ENCODE data around the gene SLC1A3.

SLC1A3 gene

DNA sequence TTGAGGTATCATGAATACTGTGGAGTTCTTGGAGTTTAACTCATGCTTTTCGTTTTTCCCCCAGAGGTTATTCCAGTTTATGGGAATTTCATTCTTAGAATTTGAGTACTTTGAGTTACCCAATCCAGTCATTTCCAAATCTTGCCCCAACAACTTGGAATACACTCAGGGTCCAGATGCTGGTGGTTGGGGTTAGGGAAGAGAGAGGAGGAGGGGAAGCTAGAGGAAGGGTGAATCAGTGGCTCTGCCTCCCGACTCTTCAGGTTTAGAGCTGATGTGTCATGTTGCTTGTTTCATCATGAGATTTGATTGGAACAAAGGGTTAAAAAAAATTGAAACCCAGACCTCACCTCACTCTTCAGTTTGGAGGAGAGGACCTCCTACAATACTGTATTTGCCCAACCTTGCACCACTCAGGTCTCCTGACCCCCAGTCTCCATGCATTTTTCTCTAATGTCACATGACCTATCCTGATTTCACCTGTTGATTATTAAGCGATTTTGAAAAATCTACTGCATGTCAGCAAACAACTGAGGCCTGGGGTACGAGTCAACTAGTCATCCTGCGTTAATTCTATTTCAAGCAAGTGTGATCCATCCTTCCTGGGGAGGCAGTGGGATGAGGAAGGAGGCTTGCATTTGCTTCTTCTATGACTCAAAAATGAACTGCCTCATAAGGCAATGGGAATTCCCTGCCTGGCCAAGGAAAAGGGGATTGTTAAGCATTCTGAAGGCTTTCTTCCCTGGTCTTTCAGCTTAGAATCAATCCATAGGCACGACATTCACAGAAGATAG is 6.2 kb upstream of the SLC1A3 start:
- no peak overlapping the region for H3K4me3 ChIP-seq (ENCODE audit: low read depth, low read length)
- TF ChIP-seq, protein P1, sequence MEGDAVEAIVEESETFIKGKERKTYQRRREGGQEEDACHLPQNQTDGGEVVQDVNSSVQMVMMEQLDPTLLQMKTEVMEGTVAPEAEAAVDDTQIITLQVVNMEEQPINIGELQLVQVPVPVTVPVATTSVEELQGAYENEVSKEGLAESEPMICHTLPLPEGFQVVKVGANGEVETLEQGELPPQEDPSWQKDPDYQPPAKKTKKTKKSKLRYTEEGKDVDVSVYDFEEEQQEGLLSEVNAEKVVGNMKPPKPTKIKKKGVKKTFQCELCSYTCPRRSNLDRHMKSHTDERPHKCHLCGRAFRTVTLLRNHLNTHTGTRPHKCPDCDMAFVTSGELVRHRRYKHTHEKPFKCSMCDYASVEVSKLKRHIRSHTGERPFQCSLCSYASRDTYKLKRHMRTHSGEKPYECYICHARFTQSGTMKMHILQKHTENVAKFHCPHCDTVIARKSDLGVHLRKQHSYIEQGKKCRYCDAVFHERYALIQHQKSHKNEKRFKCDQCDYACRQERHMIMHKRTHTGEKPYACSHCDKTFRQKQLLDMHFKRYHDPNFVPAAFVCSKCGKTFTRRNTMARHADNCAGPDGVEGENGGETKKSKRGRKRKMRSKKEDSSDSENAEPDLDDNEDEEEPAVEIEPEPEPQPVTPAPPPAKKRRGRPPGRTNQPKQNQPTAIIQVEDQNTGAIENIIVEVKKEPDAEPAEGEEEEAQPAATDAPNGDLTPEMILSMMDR (IDR thresholded peaks at IDR 0.05; ENCODE audit: borderline replicate concordance, insufficient read depth, low read depth, low read length) = no peak

DNA sequence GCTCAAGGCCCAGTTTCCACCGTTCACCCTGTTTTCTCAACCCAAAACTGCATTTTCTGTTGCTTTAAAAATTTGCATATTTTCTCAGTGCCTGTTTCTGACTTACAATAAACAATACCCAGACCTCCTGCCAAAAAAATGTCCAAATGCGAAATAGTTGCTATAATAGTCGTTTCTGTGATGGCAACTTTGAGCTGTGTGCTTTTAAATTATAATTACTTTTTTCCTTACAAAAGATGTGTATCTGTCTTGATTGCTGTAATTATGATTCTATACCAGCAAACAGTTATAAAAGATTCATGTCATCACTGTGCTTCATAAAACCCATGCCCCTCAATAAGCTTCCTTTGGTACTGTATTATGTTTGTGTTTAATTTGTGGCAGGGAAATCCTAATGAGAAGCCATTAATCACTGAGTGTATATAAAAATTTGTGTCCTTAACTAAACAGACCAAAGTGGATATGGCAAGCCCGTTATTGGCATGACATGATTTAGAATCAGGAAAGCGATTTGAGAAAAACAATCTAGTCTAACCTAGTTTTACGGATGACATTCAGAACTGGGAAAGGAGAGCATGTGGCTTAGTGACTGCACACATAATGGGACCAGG is 5.4 kb upstream of the SLC1A3 start:
- TF ChIP-seq, protein P1 (IDR thresholded peaks at IDR 0.05; ENCODE audit: borderline replicate concordance, insufficient read depth, low read depth, low read length) = no peak
- no peak overlapping the region for H3K4me3 ChIP-seq (ENCODE audit: low read depth, low read length)

DNA sequence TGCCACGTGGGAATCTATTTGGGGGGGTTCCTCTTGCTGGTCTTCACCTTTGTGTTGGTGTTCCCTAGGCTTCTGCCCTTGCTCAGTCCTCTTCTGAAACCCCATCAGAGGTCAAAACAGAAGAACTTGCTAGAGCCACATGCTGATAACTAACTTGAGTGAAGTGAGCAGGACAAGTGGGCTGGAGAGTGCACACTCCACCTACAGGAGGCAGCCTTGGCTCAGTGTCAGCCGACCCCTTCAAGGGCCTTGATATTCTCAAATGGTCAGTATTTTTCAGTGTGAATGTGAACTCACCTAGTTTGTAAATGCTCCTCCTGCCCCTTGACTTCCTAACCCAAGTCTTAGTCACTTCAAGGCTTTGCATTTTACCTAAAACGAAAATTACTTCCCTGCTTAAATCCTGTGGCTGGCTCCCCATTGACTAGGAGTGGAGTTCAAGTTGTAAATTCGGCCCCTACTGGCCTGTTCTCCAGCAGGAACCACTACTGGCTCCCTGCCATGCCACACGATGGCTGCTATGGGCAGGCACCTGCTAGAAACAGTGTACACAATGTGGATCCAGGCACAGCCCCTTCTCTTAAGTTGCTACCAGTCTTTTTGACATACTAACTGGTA is 3.6 kb upstream of the SLC1A3 start:
- TF ChIP-seq, protein P1 (IDR thresholded peaks at IDR 0.05; ENCODE audit: borderline replicate concordance, insufficient read depth, low read depth, low read length) = peak; percentile 45
- no peak overlapping the region for H3K4me3 ChIP-seq (ENCODE audit: low read depth, low read length)

DNA sequence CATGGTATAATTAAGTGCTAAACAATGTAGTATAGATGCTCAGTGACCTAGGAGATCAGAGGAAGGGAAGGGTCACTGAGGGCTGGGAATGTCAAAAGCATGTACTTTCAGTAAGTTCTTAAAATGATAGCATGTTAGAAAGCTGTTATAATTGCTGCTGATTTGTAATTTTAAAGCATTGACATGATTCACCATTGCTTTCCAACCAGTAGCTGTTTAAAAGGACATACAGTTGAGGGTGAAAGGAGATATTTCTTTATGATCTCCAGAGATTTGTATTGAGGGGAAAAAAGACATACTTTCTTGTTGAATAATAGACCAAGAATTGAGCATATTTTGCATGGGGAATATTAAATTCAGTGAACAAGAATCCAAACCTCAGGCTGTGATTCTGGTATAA is 1.2 kb upstream of the SLC1A3 start:
- TF ChIP-seq, protein P1 (IDR thresholded peaks at IDR 0.05; ENCODE audit: borderline replicate concordance, insufficient read depth, low read depth, low read length) = no peak
- H3K4me3 ChIP-seq (ENCODE audit: low read depth, low read length) = no peak overlapping the region

DNA sequence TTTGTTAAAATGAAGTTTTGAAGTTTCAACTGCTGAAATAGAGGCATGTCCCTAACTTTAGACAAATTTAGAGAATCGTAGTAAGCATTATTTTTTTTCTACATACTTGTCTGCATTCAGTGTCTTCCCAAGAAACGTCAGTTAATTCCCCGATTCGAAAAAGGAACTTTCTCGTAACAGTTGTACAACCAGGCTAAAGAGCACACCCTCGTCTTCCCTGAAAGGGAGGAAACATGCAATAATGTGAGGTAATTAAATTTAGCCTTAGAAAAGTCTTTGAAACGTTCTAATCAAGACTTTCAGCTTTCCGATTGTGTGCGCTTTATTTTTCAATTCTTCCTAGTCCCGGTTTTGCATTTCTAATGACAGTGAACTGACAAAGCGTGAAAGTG is 374 bp upstream of the SLC1A3 start:
- peak overlapping the region; percentile 58 for H3K4me3 ChIP-seq (ENCODE audit: low read depth, low read length)
- TF ChIP-seq, protein P1 (IDR thresholded peaks at IDR 0.05; ENCODE audit: borderline replicate concordance, insufficient read depth, low read depth, low read length) = no peak

DNA sequence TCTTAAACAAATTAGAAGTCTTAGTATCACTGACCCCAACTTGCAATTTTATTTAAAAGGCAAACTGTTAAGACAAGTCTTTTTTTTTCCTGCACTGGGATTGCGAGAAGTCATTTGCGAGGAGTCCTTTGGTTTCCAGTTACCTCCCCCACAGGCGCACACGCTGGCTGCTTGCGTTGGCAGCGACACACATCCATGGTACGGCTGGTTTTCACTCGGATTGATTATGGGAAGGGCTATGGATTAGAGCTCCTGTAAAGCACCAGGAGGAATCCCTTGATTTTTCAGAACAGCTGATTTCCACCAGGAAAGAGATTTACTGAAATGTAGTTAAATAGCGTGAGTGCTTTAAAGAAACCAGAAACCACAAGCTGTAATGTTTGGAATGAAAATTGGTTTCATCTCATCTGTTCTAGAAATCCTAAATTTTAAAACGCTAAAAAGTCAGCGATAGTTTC is 737 bp downstream of the SLC1A3 start:
- TF ChIP-seq, protein P1 (IDR thresholded peaks at IDR 0.05; ENCODE audit: borderline replicate concordance, insufficient read depth, low read depth, low read length) = no peak
- peak overlapping the region; percentile 58 for H3K4me3 ChIP-seq (ENCODE audit: low read depth, low read length)

Data from GM12875 (cell line).